DND-41 (cell line): ENCODE data around the gene C4orf33.

Source experiments
- ATAC-seq: fragments of 200-7000 bp; cut with Tn5 transposase; 3 replicates; pipeline ENCODE4 v1.9.1; 2021; ENCODE audit warnings: low read depth; ENCODE audit not compliant: insufficient read depth
- DNase-seq: peaks from one replicate; pipeline ENCODE4 v3.0.0-alpha.2; 2020
- H2AFZ ChIP-seq: 2 replicates; pipeline ENCODE4 v1.6.0; 2012; ENCODE audit warnings: low read depth, low read length
- H3K27ac ChIP-seq: 2 replicates; pipeline ENCODE4 v1.5.1; 2012; ENCODE audit warnings: low read length, inconsistent platforms
- H3K27me3 ChIP-seq: fragments of 200-600 bp; sonication (generic); 2 replicates; pipeline ENCODE4 v1.6.0; 2012; ENCODE audit warnings: low read length, mild to moderate bottlenecking, inconsistent platforms; ENCODE audit not compliant: insufficient read depth, poor library complexity
- H3K36me3 ChIP-seq: 2 replicates; pipeline ENCODE4 v1.5.1; 2012; ENCODE audit warnings: low read length, inconsistent platforms; ENCODE audit not compliant: insufficient read depth
- H3K4me1 ChIP-seq: 2 replicates; pipeline ENCODE4 v1.5.1; 2012; ENCODE audit warnings: mild to moderate bottlenecking, low read length; ENCODE audit not compliant: insufficient read depth
- H3K4me2 ChIP-seq: 2 replicates; pipeline ENCODE4 v1.6.0; 2012; ENCODE audit warnings: mild to moderate bottlenecking, moderate library complexity, low read length, inconsistent platforms; ENCODE audit not compliant: insufficient read depth
- H3K4me3 ChIP-seq, 2 experiments: fragments of 200-600 bp in 1 of 2; shearing (Covaris generic) in 1 of 2; 2 replicates each; pipeline ENCODE4 v1.5.1; 2012 to 2016; ENCODE audit warnings: inconsistent platforms in 2 of 2, low read length in 2 of 2, mild to moderate bottlenecking in 2 of 2, low read depth in 1 of 2, moderate library complexity in 1 of 2
- H3K79me2 ChIP-seq: 2 replicates; pipeline ENCODE4 v1.6.0; 2012; ENCODE audit warnings: low read length, inconsistent platforms; ENCODE audit not compliant: insufficient read depth
- H3K9ac ChIP-seq: 2 replicates; pipeline ENCODE4 v1.6.0; 2012; ENCODE audit warnings: low read depth, mild to moderate bottlenecking, inconsistent platforms, low read length, moderate library complexity
- H3K9me3 ChIP-seq: 2 replicates; pipeline ENCODE4 v1.5.1; 2012; ENCODE audit warnings: low read length, moderate library complexity, mild to moderate bottlenecking, inconsistent platforms; ENCODE audit not compliant: insufficient read depth, severe bottlenecking
- H4K20me1 ChIP-seq: 2 replicates; pipeline ENCODE4 v1.6.0; 2012; ENCODE audit warnings: low read length; ENCODE audit not compliant: insufficient read depth
- CTCF ChIP-seq: IDR thresholded peaks from 2 replicates; pipeline ENCODE4 v1.5.1; 2012; ENCODE audit warnings: borderline replicate concordance, low read length, moderate library complexity, mild to moderate bottlenecking; ENCODE audit not compliant: poor library complexity, severe bottlenecking; ENCODE audit errors: extremely low read depth
- EZH2 ChIP-seq: IDR thresholded peaks from 3 replicates; pipeline ENCODE4 v1.6.1; 2012; ENCODE audit warnings: borderline replicate concordance, low read depth, mild to moderate bottlenecking, moderate library complexity, low read length, inconsistent platforms; ENCODE audit not compliant: severe bottlenecking

The C4orf33 gene

GRCh38 chr4:129098531-129099001 lies 2.6 kb downstream of the C4orf33 start:
- H3K9ac ChIP-seq = no peak overlapping the region
- H3K9me3 ChIP-seq = no peaks in the 10 kb centered on the region
- no peak overlapping the region for H3K4me2 ChIP-seq
- no peak overlapping the region for H2AFZ ChIP-seq
- no peak overlapping the region for H3K27ac ChIP-seq
- ATAC-seq = no peak
- no peak overlapping the region for H3K4me3 ChIP-seq
- DNase-seq = no peak
- no peaks in the 10 kb centered on the region for H4K20me1 ChIP-seq
- peaks cover 38% of the 10 kb centered on the region for H3K4me1 ChIP-seq
- H3K27me3 ChIP-seq = no peaks in the 10 kb centered on the region
- peaks cover 40% of the 10 kb centered on the region for H3K79me2 ChIP-seq
- H3K36me3 ChIP-seq = 0 out of 2 replicates have a peak, but pooled peaks cover 5% of the 10 kb centered on the region
- TF ChIP-seq EZH2 = no peak
- TF ChIP-seq CTCF = no peak

GRCh38 chr4:129109965-129110824 lies 14.2 kb downstream of the C4orf33 start:
- Histone ChIP-seq H3K4me3 (no peak overlapping the region), H4K20me1 (no peaks in the 10 kb centered on the region), H3K79me2 (no peaks in the 10 kb centered on the region), H3K4me1 (no peaks in the 10 kb centered on the region), H3K36me3 (peaks cover 15% of the 10 kb centered on the region; the same call in 1 of the 2 replicates), H3K9me3 (no peaks in the 10 kb centered on the region), H3K27ac (no peak overlapping the region), H3K27me3 (no peaks in the 10 kb centered on the region), H3K9ac (no peak overlapping the region), H3K4me2 (no peak overlapping the region), H2AFZ (no peak overlapping the region)
- ATAC-seq (no peak), DNase-seq (no peak)
- no peak for TF ChIP-seq EZH2
- TF ChIP-seq CTCF = no peak

GRCh38 chr4:129110931-129111330 lies 15.0 kb downstream of the C4orf33 start:
- TF ChIP-seq EZH2 = no peak
- TF ChIP-seq CTCF = no peak
- H3K36me3 ChIP-seq = peaks cover 15% of the 10 kb centered on the region; the same call in 1 of the 2 replicates
- H2AFZ ChIP-seq = no peak overlapping the region
- no peak for ATAC-seq
- no peaks in the 10 kb centered on the region for H3K79me2 ChIP-seq
- H3K4me3 ChIP-seq = no peak overlapping the region
- no peaks in the 10 kb centered on the region for H3K4me1 ChIP-seq
- no peak for DNase-seq
- no peak overlapping the region for H3K4me2 ChIP-seq
- H3K27me3 ChIP-seq = no peaks in the 10 kb centered on the region
- H4K20me1 ChIP-seq = no peaks in the 10 kb centered on the region
- no peaks in the 10 kb centered on the region for H3K9me3 ChIP-seq
- no peak overlapping the region for H3K27ac ChIP-seq
- H3K9ac ChIP-seq = no peak overlapping the region
